Calu3 (cell line): ENCODE results near the gene CCK. TPM values are rescaled to one million over a fixed set of nuclear protein-coding genes. Genes with fewer than 3 reads are reported as not detected.

Experiments used
- BruUV-seq: library from RNA; stranded (reverse); fragments of 400-500 nt; replicated peaks from 2 replicates; lab custom pipeline; 2021; lab: Mats Ljungman, UMichigan
- CTCF ChIA-PET: fragments of 300-600 bp; sonication (Branson Sonifier 250); formaldehyde crosslinking; loops from one replicate; lab custom pipeline; 2022; ENCODE audit warnings: antibody characterized with exemption; lab: Charles Lee
- DNase-seq: peaks from one replicate; pipeline ENCODE4 v3.0.0; 2022
- H3K27ac Mint-ChIP-seq: one replicate; pipeline ENCODE4 v1.8.0; 2022; ENCODE audit warnings: mixed read lengths; ENCODE audit not compliant: unreplicated experiment
- H3K27me3 Mint-ChIP-seq: one replicate; pipeline ENCODE4 v1.8.0; 2022; ENCODE audit warnings: mixed read lengths; ENCODE audit not compliant: unreplicated experiment
- H3K36me3 Mint-ChIP-seq: one replicate; pipeline ENCODE4 v1.8.0; 2022; ENCODE audit warnings: mild to moderate bottlenecking, moderate library complexity, mixed read lengths; ENCODE audit not compliant: insufficient read depth, unreplicated experiment
- H3K4me1 Mint-ChIP-seq: one replicate; pipeline ENCODE4 v1.8.0; 2022; ENCODE audit warnings: mild to moderate bottlenecking, low read depth, mixed read lengths; ENCODE audit not compliant: unreplicated experiment
- H3K4me3 Mint-ChIP-seq: one replicate; pipeline ENCODE4 v1.8.0; 2022; ENCODE audit warnings: mild to moderate bottlenecking, low read depth, moderate library complexity, mixed read lengths; ENCODE audit not compliant: unreplicated experiment
- H3K9me3 Mint-ChIP-seq: one replicate; pipeline ENCODE4 v1.8.0; 2022; ENCODE audit warnings: low read depth, mixed read lengths; ENCODE audit not compliant: unreplicated experiment
- CTCF ChIP-seq: fragments of 200-600 bp; IDR thresholded peaks from one replicate; pipeline ENCODE4 v1.8.0; 2022; ENCODE audit warnings: antibody characterized with exemption; ENCODE audit not compliant: unreplicated experiment
- intact Hi-C: fragments of 100-400 bp; cut with micrococcal nuclease; formaldehyde crosslinking; loops from one replicate; pipeline ENCODE4 v1.10.0; 2022; ENCODE audit not compliant: unreplicated experiment
- total RNA-seq: library from RNA; stranded (reverse); gene quantifications from 2 replicates; pipeline ENCODE4 v1.2.3, GENCODE V29; 2022

The CCK gene
- total RNA-seq, 1 experiment from 2014 or later, result not detected

GRCh38 chr3:42275217-42275616, 9.2 kb upstream of the CCK start:
- H3K9me3 Mint-ChIP-seq, result peaks cover 6% of the 10 kb centered on the region
- H3K27me3 Mint-ChIP-seq, result peaks cover 85% of the 10 kb centered on the region
- intact Hi-C loops, result no loop called here
- CTCF ChIA-PET, result no interaction called here
- no peak overlapping the region for H3K27ac Mint-ChIP-seq
- H3K36me3 Mint-ChIP-seq, result no peaks in the 10 kb centered on the region
- BruUV-seq, result no TSS peak
- no peak overlapping the region for H3K4me3 Mint-ChIP-seq
- no peak for TF ChIP-seq CTCF
- no peaks in the 10 kb centered on the region for H3K4me1 Mint-ChIP-seq
- DNase-seq, result no peak

GRCh38 chr3:42274266-42274665, 8.3 kb upstream of the CCK start:
- CTCF ChIA-PET, result no interaction called here
- Mint-ChIP-seq H3K36me3 (no peaks in the 10 kb centered on the region), H3K4me1 (no peaks in the 10 kb centered on the region), H3K27me3 (peaks cover 85% of the 10 kb centered on the region), H3K27ac (no peak overlapping the region), H3K9me3 (peaks cover 2% of the 10 kb centered on the region), H3K4me3 (no peak overlapping the region)
- DNase-seq, result no peak
- intact Hi-C loops, result no loop called here
- BruUV-seq, result no TSS peak
- no peak for TF ChIP-seq CTCF

DNA sequence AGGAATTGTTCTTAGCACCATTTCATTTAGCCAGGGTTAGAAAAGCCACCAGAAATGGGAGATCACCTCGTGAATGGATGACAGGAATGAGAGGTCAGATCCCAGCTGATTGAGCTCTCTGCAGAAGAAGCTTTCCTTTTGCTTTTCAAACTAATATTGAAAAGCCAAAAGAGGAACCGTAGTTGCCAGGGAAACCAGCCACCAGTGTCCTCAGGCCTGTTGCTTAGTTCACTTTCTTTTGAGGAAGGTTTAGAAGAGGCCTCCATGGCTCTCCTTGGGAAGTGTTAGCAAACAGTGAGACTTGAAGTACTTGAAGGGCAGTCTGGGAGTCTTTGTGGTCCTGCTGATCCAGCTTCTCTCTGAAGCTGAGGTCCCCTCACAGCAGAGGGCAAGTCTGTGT, 7.4 kb upstream of the CCK start:
- no peak for TF ChIP-seq CTCF
- Mint-ChIP-seq H3K27ac (no peak overlapping the region), H3K4me3 (no peak overlapping the region), H3K9me3 (no peaks in the 10 kb centered on the region), H3K27me3 (peaks cover 85% of the 10 kb centered on the region), H3K36me3 (no peaks in the 10 kb centered on the region), H3K4me1 (no peaks in the 10 kb centered on the region)
- CTCF ChIA-PET, result interaction anchor here (0.6 kb wide), 2 partner anchors 9 to 1626 kb away, joined by 3 to 4 read pairs; no protein-coding TSS in a partner anchor
- BruUV-seq, result no TSS peak
- intact Hi-C loops, result no loop called here
- no peak for DNase-seq

DNA sequence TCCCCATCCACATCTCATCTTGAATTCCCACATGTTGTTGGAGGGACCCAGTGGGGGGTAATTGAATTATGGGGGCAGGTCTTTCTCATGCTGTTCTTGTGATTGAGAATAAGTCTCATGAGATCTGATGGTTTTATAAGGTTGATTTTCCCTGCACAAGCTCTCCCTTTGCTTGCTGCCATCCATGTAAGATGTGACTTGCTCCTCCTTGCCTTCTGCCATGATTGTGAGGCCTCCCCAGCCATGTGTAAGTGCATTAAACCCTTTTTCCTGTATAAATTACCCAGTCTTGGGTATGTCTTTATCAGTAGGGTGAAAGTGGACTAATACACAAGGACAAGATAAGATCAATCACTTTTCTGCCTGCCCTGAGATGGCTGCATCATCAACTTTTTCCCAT, 5.8 kb upstream of the CCK start:
- no peaks in the 10 kb centered on the region for H3K9me3 Mint-ChIP-seq
- no TSS peak for BruUV-seq
- no peak for TF ChIP-seq CTCF
- CTCF ChIA-PET, result no interaction called here
- H3K36me3 Mint-ChIP-seq, result no peaks in the 10 kb centered on the region
- peaks cover 85% of the 10 kb centered on the region for H3K27me3 Mint-ChIP-seq
- H3K27ac Mint-ChIP-seq, result no peak overlapping the region
- intact Hi-C loops, result no loop called here
- no peak overlapping the region for H3K4me3 Mint-ChIP-seq
- no peak for DNase-seq
- no peaks in the 10 kb centered on the region for H3K4me1 Mint-ChIP-seq
